Epithelial cell of esophagus (primary cell): ENCODE data around the gene RBBP8NL.

ENCODE experiments used
- DNase-seq: peaks from one replicate; pipeline ENCODE4 v3.0.0; 2010; ENCODE audit warnings: low read depth
- H3K4me3 ChIP-seq: 2 replicates; pipeline ENCODE4 v1.5.1; 2011; ENCODE audit warnings: mild to moderate bottlenecking, low read length, control low read depth
- TF ChIP-seq, protein P1 (sequence below): IDR thresholded peaks from 2 replicates; pipeline ENCODE4 v1.5.1; 2011; ENCODE audit warnings: low read depth, mild to moderate bottlenecking, low read length, control low read depth, inconsistent platforms; ENCODE audit not compliant: insufficient read depth; ENCODE audit errors: missing control alignments

The RBBP8NL gene

DNA sequence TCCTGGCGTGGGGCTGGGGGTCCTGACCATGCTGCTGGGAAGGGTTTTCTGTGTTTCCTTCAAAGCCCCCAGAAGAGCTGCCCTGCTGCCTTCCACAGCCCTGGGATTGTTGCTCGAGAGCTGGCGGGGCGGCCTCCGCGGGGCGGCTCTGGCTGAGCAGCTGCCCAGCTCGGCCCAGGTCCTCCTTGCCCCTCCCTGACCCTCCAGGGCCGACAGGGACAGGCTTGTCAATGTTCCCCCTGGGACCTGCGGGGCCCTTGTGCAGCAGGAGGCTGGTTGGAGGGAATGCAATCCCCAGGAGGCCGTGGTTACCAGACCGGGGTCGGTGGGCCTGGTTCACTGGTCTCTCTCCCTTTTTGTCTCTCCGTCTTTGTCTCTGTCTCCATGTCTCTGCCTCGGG, 28.6 kb upstream of the RBBP8NL start:
- TF ChIP-seq, protein P1, sequence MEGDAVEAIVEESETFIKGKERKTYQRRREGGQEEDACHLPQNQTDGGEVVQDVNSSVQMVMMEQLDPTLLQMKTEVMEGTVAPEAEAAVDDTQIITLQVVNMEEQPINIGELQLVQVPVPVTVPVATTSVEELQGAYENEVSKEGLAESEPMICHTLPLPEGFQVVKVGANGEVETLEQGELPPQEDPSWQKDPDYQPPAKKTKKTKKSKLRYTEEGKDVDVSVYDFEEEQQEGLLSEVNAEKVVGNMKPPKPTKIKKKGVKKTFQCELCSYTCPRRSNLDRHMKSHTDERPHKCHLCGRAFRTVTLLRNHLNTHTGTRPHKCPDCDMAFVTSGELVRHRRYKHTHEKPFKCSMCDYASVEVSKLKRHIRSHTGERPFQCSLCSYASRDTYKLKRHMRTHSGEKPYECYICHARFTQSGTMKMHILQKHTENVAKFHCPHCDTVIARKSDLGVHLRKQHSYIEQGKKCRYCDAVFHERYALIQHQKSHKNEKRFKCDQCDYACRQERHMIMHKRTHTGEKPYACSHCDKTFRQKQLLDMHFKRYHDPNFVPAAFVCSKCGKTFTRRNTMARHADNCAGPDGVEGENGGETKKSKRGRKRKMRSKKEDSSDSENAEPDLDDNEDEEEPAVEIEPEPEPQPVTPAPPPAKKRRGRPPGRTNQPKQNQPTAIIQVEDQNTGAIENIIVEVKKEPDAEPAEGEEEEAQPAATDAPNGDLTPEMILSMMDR: no peak
- no peak for DNase-seq
- no peak overlapping the region for H3K4me3 ChIP-seq

DNA sequence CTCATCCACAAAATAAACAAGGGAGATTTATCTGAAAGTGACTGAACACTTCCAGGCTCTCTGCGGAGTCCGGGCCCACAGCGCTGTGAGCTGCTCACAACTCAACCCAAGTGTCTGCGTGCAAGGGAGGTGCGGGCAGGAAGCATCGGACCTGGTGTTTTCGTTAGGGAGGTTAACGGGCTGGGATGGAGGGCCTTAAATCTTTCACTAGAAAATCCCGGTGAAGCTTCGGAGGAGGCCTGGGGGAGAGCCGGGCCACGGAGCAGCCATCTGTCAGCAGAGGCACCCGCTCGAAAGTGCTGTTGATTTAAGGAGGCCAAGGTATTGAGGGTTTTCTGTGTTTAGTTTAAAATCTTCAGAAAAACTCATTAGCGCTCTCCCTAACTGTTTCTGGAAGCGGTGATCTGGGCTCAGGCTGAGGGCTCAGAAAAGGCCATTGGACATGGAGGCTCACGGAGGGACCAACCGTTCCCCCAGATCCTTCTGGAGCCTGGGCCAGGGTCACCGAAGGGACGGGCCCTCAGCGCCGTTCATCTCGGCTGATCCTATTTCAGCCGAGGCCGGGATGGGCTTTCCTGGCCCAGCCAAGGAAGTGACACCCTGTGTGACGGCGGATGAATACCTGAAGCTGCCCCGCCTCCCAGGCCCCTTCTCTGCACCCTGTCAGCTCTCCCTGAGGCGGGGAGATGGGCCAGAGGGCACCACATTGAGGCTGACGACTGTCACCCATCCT, 27.7 kb upstream of the RBBP8NL start:
- TF ChIP-seq, protein P1: no peak

DNA sequence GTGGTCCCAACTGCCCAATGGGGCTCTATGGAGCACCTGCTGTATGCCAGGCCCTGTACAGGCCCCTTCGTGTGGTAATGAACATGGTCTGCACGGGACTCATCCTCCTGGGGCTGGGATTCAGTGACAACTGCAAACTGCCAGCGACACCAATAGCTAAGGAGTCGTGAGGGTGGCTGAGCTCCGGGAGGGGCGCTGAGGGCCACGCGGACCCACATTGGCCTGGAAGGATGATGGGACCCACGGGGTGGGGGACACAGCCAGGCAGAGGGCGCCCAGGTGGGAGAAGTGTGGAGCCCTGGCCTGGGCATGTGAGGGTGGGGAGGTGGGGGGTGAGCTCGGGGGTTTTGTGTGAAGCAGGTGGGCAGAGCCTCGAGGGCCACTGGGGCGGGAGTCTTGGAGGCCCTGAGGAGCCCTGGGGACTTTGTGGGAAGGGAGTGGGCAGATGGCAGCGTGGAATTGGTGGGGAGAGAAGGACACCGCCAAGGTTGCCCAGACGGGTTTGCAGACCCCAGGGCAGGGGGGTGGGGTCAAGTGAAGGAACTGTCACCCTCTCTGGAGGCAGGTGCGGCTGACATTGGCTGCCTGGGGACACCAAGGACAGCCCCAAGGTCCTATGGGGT, 26.0 kb upstream of the RBBP8NL start:
- H3K4me3 ChIP-seq: no peak overlapping the region
- DNase-seq: no peak
- TF ChIP-seq, protein P1: no peak

More for the DNA sequence above, 27.7 kb upstream of the RBBP8NL start:
- DNase-seq: no peak
- no peak overlapping the region for H3K4me3 ChIP-seq

DNA sequence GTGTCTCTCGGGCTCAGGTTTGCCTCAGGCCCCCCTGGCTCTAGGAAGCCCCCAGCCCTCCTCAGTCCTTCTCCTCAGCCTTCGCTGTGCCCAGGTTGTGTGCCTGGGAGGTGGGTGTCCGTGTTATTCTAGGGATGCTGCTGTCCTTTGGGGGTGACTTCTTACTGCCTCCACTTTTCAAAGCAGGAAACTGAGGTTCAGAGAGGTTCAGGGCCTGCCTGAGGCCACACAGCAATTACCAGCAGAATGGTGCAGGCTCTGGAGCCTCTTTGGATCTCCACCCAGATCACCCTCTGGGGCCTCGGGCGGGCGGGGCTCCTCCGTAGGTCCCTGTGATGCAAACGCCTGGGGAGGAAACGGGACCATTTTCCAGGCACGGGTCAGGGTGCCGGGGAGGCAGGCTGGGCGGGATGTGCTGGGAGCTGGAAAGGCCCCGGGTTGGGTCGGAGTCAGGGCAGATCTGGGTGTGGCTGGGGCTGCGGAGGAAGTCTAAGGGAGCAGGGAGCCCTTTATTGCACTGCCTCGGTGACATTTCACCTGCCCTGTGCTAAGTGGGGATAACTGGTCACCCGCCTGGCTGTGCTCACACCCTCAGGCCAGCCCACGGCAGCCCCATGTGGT, 25.2 kb upstream of the RBBP8NL start:
- TF ChIP-seq, protein P1: no peak
- no peak for DNase-seq
- H3K4me3 ChIP-seq: no peak overlapping the region

DNA sequence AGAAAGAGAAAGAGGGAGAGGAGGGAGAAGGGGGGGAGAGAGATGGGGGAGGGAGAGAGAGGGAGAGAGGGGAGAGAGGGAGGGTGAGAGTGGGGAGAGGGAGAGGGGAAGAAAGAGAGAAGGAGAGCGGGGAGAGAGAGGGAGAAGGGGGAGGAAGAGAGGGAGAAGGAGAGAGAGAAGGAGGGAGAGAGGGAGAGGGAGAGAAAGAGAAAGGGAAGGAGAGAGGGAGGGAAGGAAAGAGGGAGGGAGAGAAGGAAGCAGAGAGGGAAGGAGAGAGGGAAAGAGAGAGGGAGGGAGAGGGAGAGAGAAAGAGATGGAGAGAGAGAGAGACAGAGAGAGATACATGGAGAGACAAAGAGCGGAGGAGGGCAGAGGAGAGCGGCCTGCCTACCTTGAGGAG, 24.6 kb upstream of the RBBP8NL start:
- no peak for DNase-seq
- TF ChIP-seq, protein P1: no peak

DNA sequence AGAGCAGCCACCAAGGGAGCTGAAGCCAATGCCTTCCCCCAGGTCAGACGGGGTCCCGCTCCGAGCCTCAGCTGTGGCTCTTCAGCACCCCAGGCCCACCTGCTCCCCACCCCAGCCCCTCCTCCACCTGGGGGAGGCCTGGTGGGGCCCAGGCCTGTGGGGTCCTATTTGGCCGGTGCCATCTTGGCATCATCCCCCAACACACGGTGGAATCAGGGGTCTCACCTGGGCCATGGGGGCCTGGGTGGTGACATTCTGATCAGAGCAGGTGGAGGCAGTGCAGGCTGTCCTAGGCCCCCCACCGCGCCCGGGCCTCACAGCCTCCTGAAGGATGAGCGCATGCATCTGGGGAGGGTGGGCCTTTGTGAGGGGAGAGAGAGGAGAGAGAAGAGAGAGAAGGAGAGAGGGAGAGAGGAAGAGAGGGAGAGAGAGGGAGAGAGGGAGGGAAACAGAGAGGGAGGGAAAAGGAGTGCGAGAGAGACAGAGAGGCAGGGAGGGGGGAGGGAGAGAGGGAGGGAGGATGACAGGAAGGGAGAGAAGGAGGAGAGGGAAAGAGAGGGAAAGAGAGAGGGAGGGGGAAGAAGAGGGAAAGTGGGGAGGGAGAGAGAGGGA, 23.9 kb upstream of the RBBP8NL start:
- TF ChIP-seq, protein P1: no peak
- no peak overlapping the region for H3K4me3 ChIP-seq
- DNase-seq: no peak

More for the DNA sequence above, 24.6 kb upstream of the RBBP8NL start:
- no peak overlapping the region for H3K4me3 ChIP-seq
